ENCODE data around the gene DOK4.

The DOK4 gene

GRCh38 chr16:57476546-57477410 lies 9.5 kb downstream of the DOK4 start:
- DNase-seq, result no peak

GRCh38 chr16:57475711-57476339 lies 10.5 kb downstream of the DOK4 start:
- DNase-seq, result no peak

GRCh38 chr16:57474671-57475661 lies 11.3 kb downstream of the DOK4 start:
- DNase-seq, result no peak

- DNase-seq, result no peak
Measured at GRCh38 chr16:57473906-57474305, 12.4 kb downstream of the DOK4 start.

- no peak for DNase-seq
Measured at GRCh38 chr16:57473176-57473840, 13.0 kb downstream of the DOK4 start.

- no peak for DNase-seq
Measured at GRCh38 chr16:57472665-57473060, 13.6 kb downstream of the DOK4 start.

GRCh38 chr16:57471852-57472664 lies 14.2 kb downstream of the DOK4 start:
- no peak for DNase-seq

GRCh38 chr16:57471209-57471608 lies 15.1 kb downstream of the DOK4 start:
- no peak for DNase-seq

- DNase-seq, result no peak
Measured at GRCh38 chr16:57470711-57471110, 15.6 kb downstream of the DOK4 start.

- DNase-seq, result no peak
Measured at GRCh38 chr16:57469917-57470470, 16.3 kb downstream of the DOK4 start.

- no peak for DNase-seq
Measured at GRCh38 chr16:57469046-57469445, 17.2 kb downstream of the DOK4 start.

- no peak for DNase-seq
Measured at GRCh38 chr16:57468346-57468745, 17.9 kb downstream of the DOK4 start.

GRCh38 chr16:57464523-57464922 lies 21.8 kb downstream of the DOK4 start:
- DNase-seq, result no peak

GRCh38 chr16:57462978-57463362 lies 23.3 kb downstream of the DOK4 start:
- no peak for DNase-seq

GRCh38 chr16:57462209-57462977 lies 23.9 kb downstream of the DOK4 start, which contains the start of gene POLR2C:
Gene POLR2C (plus strand): TSS chr16:57462679. CDS start chr16:57462725, 46 bp downstream.
- peak; percentile 77 for DNase-seq

GRCh38 chr16:57452021-57452420 lies 34.3 kb downstream of the DOK4 start:
- DNase-seq, result no peak

- DNase-seq, result peak; percentile 89
Measured at GRCh38 chr16:57447186-57447962, 38.9 kb downstream of the DOK4 start, which contains the start of the genes CIAPIN1 and COQ9. Gene CIAPIN1 (minus strand): TSS chr16:57447385. CDS start chr16:57440928, 6,457 bp downstream. Gene COQ9 (plus strand): TSS chr16:57447479. CDS start chr16:57447506, 27 bp downstream.

GRCh38 chr16:57446531-57447185 lies 39.6 kb downstream of the DOK4 start:
- DNase-seq, result peak; percentile 18

- DNase-seq, result no peak
Measured at GRCh38 chr16:57445510-57445909, 40.8 kb downstream of the DOK4 start.

Measured in NCI-H345 (cell line).